ENCODE data around the gene SPDYE1.
"Not testable (repeated sequence)": the region's sequence is repeated elsewhere in the genome, so short reads cannot be mapped to it uniquely, and the experiment has no call there.

- TF ChIP-seq CTCF, EP300, POLR2A, POLR2AphosphoS5 (IDR thresholded peaks at IDR 0.05): not testable (repeated sequence)
Observed at GRCh38 chr7:44030029-44030428, 32.3 kb downstream of the SPDYE1 start.

Measured in upper lobe of left lung (tissue), 4 donors.